Panc1 (cell line): ENCODE data around the gene TCOF1. TPM values are rescaled to one million over a fixed set of nuclear protein-coding genes. Genes with fewer than 3 reads are reported as not detected.
A peak's percentile ranks its signal among the peaks of the same experiment; 100 is the strongest.

ENCODE experiments used
- ATAC-seq: fragments of 200-7000 bp; cut with Tn5 transposase; 2 replicates; pipeline ENCODE4 v1.9.1; 2020; ENCODE audit warnings: mild to moderate bottlenecking, moderate library complexity
- BruUV-seq: library from RNA; stranded (reverse); fragments of 400-500 nt; replicated peaks from 2 replicates; lab custom pipeline; 2021; lab: Mats Ljungman, UMichigan
- CTCF ChIA-PET: fragments of 300-600 bp; sonication (Branson Sonifier 250); formaldehyde crosslinking; loops from one replicate; lab custom pipeline; 2022; ENCODE audit warnings: antibody characterized with exemption; lab: Charles Lee
- POLR2A ChIA-PET: fragments of 300-600 bp; sonication (Branson Sonifier 250); formaldehyde crosslinking; loops from one replicate; lab custom pipeline; 2022; ENCODE audit warnings: antibody characterized with exemption; lab: Charles Lee
- DNase-seq: peaks from one replicate; pipeline ENCODE4 v3.0.0-alpha.2; 2010; ENCODE audit warnings: low read depth, low spot score
- H3K27ac ChIP-seq: 2 replicates; pipeline ENCODE4 v1.5.1; 2011; ENCODE audit warnings: mild to moderate bottlenecking, low read length, inconsistent platforms
- H3K27me3 ChIP-seq: fragments of 200-500 bp; sonication (Bioruptor generic); 2 replicates; pipeline ENCODE4 v1.6.0; 2014; ENCODE audit warnings: low read length, inconsistent platforms; ENCODE audit not compliant: control insufficient read depth, insufficient read depth
- H3K36me3 ChIP-seq: fragments of 200-500 bp; sonication (Bioruptor generic); 2 replicates; pipeline ENCODE4 v1.5.1; 2014; ENCODE audit warnings: inconsistent platforms, mild to moderate bottlenecking, low read length, moderate library complexity; ENCODE audit not compliant: control insufficient read depth, insufficient read depth
- H3K4me1 ChIP-seq: 2 replicates; pipeline ENCODE4 v1.5.1; 2011; ENCODE audit warnings: inconsistent platforms, mild to moderate bottlenecking, low read length, moderate library complexity; ENCODE audit not compliant: control insufficient read depth, insufficient read depth
- H3K4me3 ChIP-seq, 2 experiments: 2 replicates each; pipeline ENCODE4 v1.5.1; 2011 to 2012; ENCODE audit warnings: low read depth in 2 of 2, low read length in 2 of 2, mild to moderate bottlenecking in 2 of 2, inconsistent platforms in 1 of 2, moderate library complexity in 1 of 2
- H3K9me3 ChIP-seq: fragments of 200-500 bp; sonication (Bioruptor generic); 2 replicates; pipeline ENCODE4 v1.5.1; 2014; ENCODE audit warnings: low read depth, mild to moderate bottlenecking, inconsistent platforms, low read length, moderate library complexity; ENCODE audit not compliant: control insufficient read depth, insufficient read depth
- POLR2AphosphoS5 ChIP-seq: IDR thresholded peaks from 2 replicates; pipeline ENCODE4 v1.6.1; 2012; ENCODE audit warnings: mild to moderate bottlenecking, low read depth, low read length, moderate library complexity
- SIN3A ChIP-seq: IDR thresholded peaks from 2 replicates; pipeline ENCODE4 v1.6.1; 2012; ENCODE audit warnings: low read depth, mild to moderate bottlenecking, low read length, moderate library complexity, borderline replicate concordance; ENCODE audit not compliant: insufficient read depth
- TCF7L2 ChIP-seq: IDR thresholded peaks from 2 replicates; pipeline ENCODE4 v1.6.1; 2011; ENCODE audit warnings: mild to moderate bottlenecking, low read depth, low read length, inconsistent platforms
- in situ Hi-C: cut with HindIII; loops from 2 replicates; pipeline ENCODE4 v1.10.0; 2016; ENCODE audit warnings: low sequenced_read_pairs, low pct_unique_long_range_greater_than_20kb
- intact Hi-C: fragments of 100-400 bp; cut with micrococcal nuclease; formaldehyde crosslinking; loops from one replicate; pipeline ENCODE4 v1.10.0; 2022; ENCODE audit not compliant: unreplicated experiment
- total RNA-seq: library from RNA; stranded (reverse); gene quantifications from one replicate; pipeline ENCODE4 v1.2.1, GENCODE V29; 2021; ENCODE audit not compliant: unreplicated experiment
- TF ChIP-seq, protein P1 (sequence below), 2 experiments: IDR thresholded peaks; 2 replicates each; pipeline ENCODE4 v1.6.1; 2011 to 2012; ENCODE audit warnings: low read depth in 2 of 2, control low read depth in 1 of 2, low read length in 1 of 2, mild to moderate bottlenecking in 1 of 2, moderate library complexity in 1 of 2; ENCODE audit not compliant: insufficient read depth in 1 of 2
- TF ChIP-seq, protein P2 (sequence below): fragments of 450-650 bp; IDR thresholded peaks from 2 replicates; pipeline ENCODE4 v1.5.1; 2017; ENCODE audit warnings: mild to moderate bottlenecking

The TCOF1 gene
- total RNA-seq, 1 experiment from 2014 or later: 92.8 TPM

DNA sequence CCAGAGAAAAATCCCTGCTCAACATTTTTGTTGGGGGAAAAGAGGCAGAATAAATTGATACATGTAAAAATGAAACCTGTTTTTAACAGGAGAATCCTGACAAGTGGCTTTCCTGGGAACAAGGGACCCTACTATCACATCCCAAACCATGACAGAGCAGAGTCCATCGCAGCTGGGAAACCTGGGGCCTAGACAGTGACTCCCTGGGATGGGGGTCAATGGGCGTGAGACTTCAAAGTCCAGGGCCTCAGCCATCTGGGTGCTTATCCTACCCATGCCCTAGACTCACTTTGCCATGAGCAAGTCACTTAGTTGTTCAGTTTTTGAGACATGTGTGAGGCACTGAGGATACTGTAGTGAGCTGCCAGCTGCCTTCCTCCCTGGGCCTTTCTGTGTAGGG is 5.7 kb downstream of the TCOF1 start:
- Histone ChIP-seq H3K27ac (no peak overlapping the region), H3K4me1 (no peaks in the 10 kb centered on the region; the same call in 1 of the 2 replicates), H3K9me3 (no peaks in the 10 kb centered on the region), H3K36me3 (peaks cover 24% of the 10 kb centered on the region), H3K27me3 (no peaks in the 10 kb centered on the region), H3K4me3 (no peak overlapping the region)
- intact Hi-C loops: no loop called here
- BruUV-seq: no TSS peak
- no peak for TF ChIP-seq SIN3A
- TF ChIP-seq, protein P1, sequence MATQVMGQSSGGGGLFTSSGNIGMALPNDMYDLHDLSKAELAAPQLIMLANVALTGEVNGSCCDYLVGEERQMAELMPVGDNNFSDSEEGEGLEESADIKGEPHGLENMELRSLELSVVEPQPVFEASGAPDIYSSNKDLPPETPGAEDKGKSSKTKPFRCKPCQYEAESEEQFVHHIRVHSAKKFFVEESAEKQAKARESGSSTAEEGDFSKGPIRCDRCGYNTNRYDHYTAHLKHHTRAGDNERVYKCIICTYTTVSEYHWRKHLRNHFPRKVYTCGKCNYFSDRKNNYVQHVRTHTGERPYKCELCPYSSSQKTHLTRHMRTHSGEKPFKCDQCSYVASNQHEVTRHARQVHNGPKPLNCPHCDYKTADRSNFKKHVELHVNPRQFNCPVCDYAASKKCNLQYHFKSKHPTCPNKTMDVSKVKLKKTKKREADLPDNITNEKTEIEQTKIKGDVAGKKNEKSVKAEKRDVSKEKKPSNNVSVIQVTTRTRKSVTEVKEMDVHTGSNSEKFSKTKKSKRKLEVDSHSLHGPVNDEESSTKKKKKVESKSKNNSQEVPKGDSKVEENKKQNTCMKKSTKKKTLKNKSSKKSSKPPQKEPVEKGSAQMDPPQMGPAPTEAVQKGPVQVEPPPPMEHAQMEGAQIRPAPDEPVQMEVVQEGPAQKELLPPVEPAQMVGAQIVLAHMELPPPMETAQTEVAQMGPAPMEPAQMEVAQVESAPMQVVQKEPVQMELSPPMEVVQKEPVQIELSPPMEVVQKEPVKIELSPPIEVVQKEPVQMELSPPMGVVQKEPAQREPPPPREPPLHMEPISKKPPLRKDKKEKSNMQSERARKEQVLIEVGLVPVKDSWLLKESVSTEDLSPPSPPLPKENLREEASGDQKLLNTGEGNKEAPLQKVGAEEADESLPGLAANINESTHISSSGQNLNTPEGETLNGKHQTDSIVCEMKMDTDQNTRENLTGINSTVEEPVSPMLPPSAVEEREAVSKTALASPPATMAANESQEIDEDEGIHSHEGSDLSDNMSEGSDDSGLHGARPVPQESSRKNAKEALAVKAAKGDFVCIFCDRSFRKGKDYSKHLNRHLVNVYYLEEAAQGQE (IDR thresholded peaks at IDR 0.05; ENCODE audit: insufficient read depth in 1 of 2, low read depth in 2 of 2, low read length in 1 of 2): no peak
- TF ChIP-seq, protein P2, sequence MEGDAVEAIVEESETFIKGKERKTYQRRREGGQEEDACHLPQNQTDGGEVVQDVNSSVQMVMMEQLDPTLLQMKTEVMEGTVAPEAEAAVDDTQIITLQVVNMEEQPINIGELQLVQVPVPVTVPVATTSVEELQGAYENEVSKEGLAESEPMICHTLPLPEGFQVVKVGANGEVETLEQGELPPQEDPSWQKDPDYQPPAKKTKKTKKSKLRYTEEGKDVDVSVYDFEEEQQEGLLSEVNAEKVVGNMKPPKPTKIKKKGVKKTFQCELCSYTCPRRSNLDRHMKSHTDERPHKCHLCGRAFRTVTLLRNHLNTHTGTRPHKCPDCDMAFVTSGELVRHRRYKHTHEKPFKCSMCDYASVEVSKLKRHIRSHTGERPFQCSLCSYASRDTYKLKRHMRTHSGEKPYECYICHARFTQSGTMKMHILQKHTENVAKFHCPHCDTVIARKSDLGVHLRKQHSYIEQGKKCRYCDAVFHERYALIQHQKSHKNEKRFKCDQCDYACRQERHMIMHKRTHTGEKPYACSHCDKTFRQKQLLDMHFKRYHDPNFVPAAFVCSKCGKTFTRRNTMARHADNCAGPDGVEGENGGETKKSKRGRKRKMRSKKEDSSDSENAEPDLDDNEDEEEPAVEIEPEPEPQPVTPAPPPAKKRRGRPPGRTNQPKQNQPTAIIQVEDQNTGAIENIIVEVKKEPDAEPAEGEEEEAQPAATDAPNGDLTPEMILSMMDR: no peak
- TF ChIP-seq TCF7L2: no peak
- no peak for TF ChIP-seq POLR2AphosphoS5
- DNase-seq: no peak
- no peak for ATAC-seq
- in situ Hi-C loops: no loop called here
- CTCF ChIA-PET: no interaction called here
- POLR2A ChIA-PET: no interaction called here

DNA sequence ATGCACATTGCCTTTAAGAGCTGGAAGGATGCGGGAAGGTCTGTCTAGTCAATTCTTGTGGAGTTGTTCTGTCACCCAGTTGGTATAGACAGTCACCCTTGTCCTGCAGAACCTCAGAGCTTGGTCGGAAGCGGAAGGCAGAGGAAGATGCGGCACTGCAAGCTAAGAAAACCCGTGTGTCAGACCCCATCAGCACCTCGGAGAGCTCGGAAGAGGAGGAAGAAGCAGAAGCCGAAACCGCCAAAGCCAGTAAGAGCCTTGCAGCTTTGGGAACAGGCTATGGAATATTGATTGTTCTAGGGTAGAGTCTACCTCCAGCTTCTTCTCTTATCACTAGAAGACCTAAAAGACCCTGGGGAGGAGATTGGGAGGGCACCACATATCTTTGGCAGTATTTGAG is 6.5 kb downstream of the TCOF1 start:
- ChIA-PET POLR2A (no interaction called here), CTCF (no interaction called here)
- in situ Hi-C loops (no loop called here), intact Hi-C loops (no loop called here)
- ATAC-seq (no peak), DNase-seq (no peak)
- no peaks in the 10 kb centered on the region; the same call in 1 of the 2 replicates for H3K4me1 ChIP-seq
- no peak overlapping the region for H3K4me3 ChIP-seq
- no TSS peak for BruUV-seq
- TF ChIP-seq TCF7L2 (no peak), POLR2AphosphoS5 (no peak)
- TF ChIP-seq, protein P1 (IDR thresholded peaks at IDR 0.05; ENCODE audit: insufficient read depth in 1 of 2, low read depth in 2 of 2, low read length in 1 of 2): 0 out of 4 replicates have a peak, but pooled peaks of 1 of the 2 experiments have one; percentile 32
- TF ChIP-seq, protein P2: no peak
- H3K27ac ChIP-seq: no peak overlapping the region
- H3K27me3 ChIP-seq: no peaks in the 10 kb centered on the region
- H3K9me3 ChIP-seq: no peaks in the 10 kb centered on the region
- peaks cover 30% of the 10 kb centered on the region for H3K36me3 ChIP-seq
